HCT116 (cell line): ENCODE measurements around the gene SUMO1. TPM values are rescaled to one million over a fixed set of nuclear protein-coding genes. Genes with fewer than 3 reads are reported as not detected.

Experiments used
- ATAC-seq: fragments of 200-7000 bp; cut with Tn5 transposase; 2 replicates; pipeline ENCODE4 v1.9.1; 2020; ENCODE audit warnings: mild to moderate bottlenecking, moderate library complexity
- BruUV-seq: library from RNA; stranded (reverse); fragments of 400-500 nt; replicated peaks from 2 replicates; lab custom pipeline; 2021; lab: Mats Ljungman, UMichigan
- CTCF ChIA-PET: fragments of 300-600 bp; sonication (Branson Sonifier 250); formaldehyde crosslinking; loops from one replicate; lab custom pipeline; 2021; ENCODE audit warnings: antibody characterized with exemption; lab: Charles Lee
- POLR2A ChIA-PET: fragments of 300-600, 350-600 bp; sonication (Branson Sonifier 250); formaldehyde crosslinking; loops from one replicate; lab custom pipeline; 2021; ENCODE audit warnings: antibody characterized with exemption; lab: Charles Lee
- RAD21 ChIA-PET, 2 experiments: fragments of 300-600 bp; sonication (Branson Sonifier 250); formaldehyde crosslinking; loops; one replicate each; lab custom pipeline; 2023; ENCODE audit warnings: low total read pairs in 2 of 2; ENCODE audit not compliant: uncharacterized antibody in 2 of 2, unreplicated experiment in 2 of 2, low non-redundant PET in 1 of 2; lab: Charles Lee
- DNase-seq: peaks from one replicate; pipeline ENCODE4 v3.0.0-alpha.2; 2010; ENCODE audit warnings: low read depth, low spot score
- H2AFZ ChIP-seq: fragments of 200-600 bp; shearing (Covaris generic), sonication (generic); 2 replicates; pipeline ENCODE4 v1.6.1; 2017; ENCODE audit warnings: low read depth, mixed run types, mixed read lengths, antibody characterized with exemption, low read length; ENCODE audit not compliant: poor library complexity, severe bottlenecking
- H3K27ac ChIP-seq: 2 replicates; pipeline ENCODE4 v1.5.1; 2012; ENCODE audit warnings: low read depth, low read length
- H3K27me3 ChIP-seq: fragments of 200-600 bp; sonication (generic); 2 replicates; pipeline ENCODE4 v1.6.1; 2016; ENCODE audit warnings: mixed run types, low read length, mixed read lengths; ENCODE audit not compliant: insufficient read depth
- H3K36me3 ChIP-seq, 2 experiments: fragments of 200-500 bp in 1 of 2; fragments of 200-600 bp in 1 of 2; sonication (Bioruptor generic) in 1 of 2; sonication (generic) in 1 of 2; 2 replicates each; pipeline versions ENCODE4 v1.5.1 to v1.6.1; 2014 to 2016; ENCODE audit warnings: low read length in 2 of 2, inconsistent platforms in 1 of 2, mixed read lengths in 1 of 2, mixed run types in 1 of 2; ENCODE audit not compliant: insufficient read depth in 2 of 2, control insufficient read depth in 1 of 2
- H3K4me1 ChIP-seq, 2 experiments: fragments of 200-600 bp in 1 of 2; sonication (generic) in 1 of 2; 2 replicates each; pipeline versions ENCODE4 v1.5.1 to v1.6.1; 2012 to 2017; ENCODE audit warnings: low read length in 2 of 2, inconsistent platforms in 1 of 2, mild to moderate bottlenecking in 1 of 2, mixed read lengths in 1 of 2, mixed run types in 1 of 2, moderate library complexity in 1 of 2; ENCODE audit not compliant: insufficient read depth in 2 of 2, control insufficient read depth in 1 of 2
- H3K4me2 ChIP-seq: fragments of 200-600 bp; sonication (generic); 2 replicates; pipeline ENCODE4 v1.6.1; 2017; ENCODE audit warnings: mixed run types, low read length, mixed read lengths
- H3K4me3 ChIP-seq, 2 experiments: fragments of 200-600 bp in 1 of 2; sonication (generic) in 1 of 2; replicated peaks in 1 of 2; 2 replicates each; pipeline ENCODE4 v1.5.1; 2011 to 2016; ENCODE audit warnings: low read length in 2 of 2, control low read depth in 1 of 2, low read depth in 1 of 2, mild to moderate bottlenecking in 1 of 2, mixed read lengths in 1 of 2, mixed run types in 1 of 2
- H3K79me2 ChIP-seq: fragments of 200-600 bp; sonication (generic); 2 replicates; pipeline ENCODE4 v1.6.1; 2017; ENCODE audit warnings: mild to moderate bottlenecking, mixed run types, low read length, moderate library complexity, mixed read lengths; ENCODE audit not compliant: insufficient read depth
- H3K9ac ChIP-seq: fragments of 200-600 bp; sonication (generic); 2 replicates; pipeline ENCODE4 v1.6.1; 2016; ENCODE audit warnings: low read length, mixed read lengths
- H3K9me2 ChIP-seq: fragments of 200-600 bp; sonication (generic), shearing (Covaris generic); 2 replicates; pipeline ENCODE4 v1.6.1; 2017; ENCODE audit warnings: mixed run types, mild to moderate bottlenecking, moderate library complexity; ENCODE audit not compliant: insufficient read depth
- H3K9me3 ChIP-seq, 2 experiments: fragments of 200-500 bp in 1 of 2; fragments of 200-600 bp in 1 of 2; sonication (Bioruptor generic) in 1 of 2; sonication (generic) in 1 of 2; 2 replicates each; pipeline ENCODE4 v1.6.1; 2014 to 2017; ENCODE audit warnings: low read length in 2 of 2, mixed read lengths in 2 of 2, inconsistent platforms in 1 of 2, low read depth in 1 of 2, mild to moderate bottlenecking in 1 of 2, mixed run types in 1 of 2, moderate library complexity in 1 of 2; ENCODE audit not compliant: control insufficient read depth in 1 of 2, insufficient read depth in 1 of 2
- H4K20me1 ChIP-seq: fragments of 200-600 bp; sonication (generic), shearing (Covaris generic); 2 replicates; pipeline ENCODE4 v1.6.1; 2017; ENCODE audit warnings: mixed run types, mild to moderate bottlenecking, moderate library complexity; ENCODE audit not compliant: insufficient read depth
- CBX3 ChIP-seq: IDR thresholded peaks from 2 replicates; pipeline ENCODE4 v1.6.1; 2012; ENCODE audit warnings: low read depth
- CEBPB ChIP-seq: IDR thresholded peaks from 2 replicates; pipeline ENCODE4 v1.6.1; 2012; ENCODE audit warnings: low read depth
- ELF1 ChIP-seq: IDR thresholded peaks from 2 replicates; pipeline ENCODE4 v1.6.1; 2012; ENCODE audit warnings: low read depth, borderline replicate concordance
- EZH2 ChIP-seq: fragments of 200-600 bp; sonication (generic); IDR thresholded peaks from 2 replicates; pipeline ENCODE4 v1.6.1; 2017; ENCODE audit warnings: antibody characterized with exemption, mixed run types
- JUND ChIP-seq: IDR thresholded peaks from 2 replicates; pipeline ENCODE4 v1.6.1; 2012
- RAD21 ChIP-seq: IDR thresholded peaks from 2 replicates; pipeline ENCODE4 v1.6.1; 2012; ENCODE audit warnings: low read depth, mild to moderate bottlenecking
- REST ChIP-seq: IDR thresholded peaks from 2 replicates; pipeline ENCODE4 v1.6.1; 2012; ENCODE audit warnings: low read depth
- SIN3A ChIP-seq: IDR thresholded peaks from 2 replicates; pipeline ENCODE4 v1.6.1; 2012; ENCODE audit warnings: low read depth
- SRF ChIP-seq: IDR thresholded peaks from 2 replicates; pipeline ENCODE4 v1.6.1; 2012; ENCODE audit warnings: low read depth
- TCF7L2 ChIP-seq: IDR thresholded peaks from 2 replicates; pipeline ENCODE4 v1.7.0; 2011; ENCODE audit warnings: borderline replicate concordance, inconsistent platforms; ENCODE audit not compliant: insufficient read depth, insufficient read length; ENCODE audit errors: extremely low read depth
- YY1 ChIP-seq: IDR thresholded peaks from 2 replicates; pipeline ENCODE4 v1.6.1; 2011; ENCODE audit warnings: low read length, low read depth, moderate library complexity, mild to moderate bottlenecking; ENCODE audit not compliant: insufficient replicate concordance; ENCODE audit errors: extremely low read depth
- ZFX ChIP-seq: fragments of 450-650 bp; IDR thresholded peaks from 2 replicates; pipeline ENCODE4 v1.6.1; 2017
- ZNF274 ChIP-seq: fragments of 200-500 bp; sonication (Bioruptor generic); IDR thresholded peaks from 2 replicates; pipeline ENCODE4 v1.6.1; 2014; ENCODE audit warnings: mild to moderate bottlenecking, low read depth, low read length, inconsistent platforms
- intact Hi-C: fragments of 100-400 bp; cut with micrococcal nuclease; formaldehyde crosslinking; loops from 2 replicates; pipeline ENCODE4 v1.10.0; 2022
- total RNA-seq: library from RNA; stranded (reverse); gene quantifications from one replicate; pipeline ENCODE4 v1.2.1, GENCODE V29; 2021; ENCODE audit not compliant: unreplicated experiment
- TF ChIP-seq, protein P1 (sequence below), 3 experiments: fragments of 200-600 bp in 1 of 3; sonication (generic) in 1 of 3; IDR thresholded peaks in 2 of 3; conservative IDR thresholded peaks in 1 of 3; 2 replicates each; pipeline ENCODE4 v1.5.1; 2012 to 2017; ENCODE audit warnings: low read depth in 2 of 3, low read length in 2 of 3, antibody characterized with exemption in 1 of 3, borderline replicate concordance in 1 of 3, control low read depth in 1 of 3, mild to moderate bottlenecking in 1 of 3, mixed read lengths in 1 of 3, mixed run types in 1 of 3, moderate library complexity in 1 of 3; ENCODE audit not compliant: insufficient read depth in 1 of 3

SUMO1 gene
- total RNA-seq, 1 experiment from 2014 or later = 130 TPM

GRCh38 chr2:202196727-202197126 lies 41.7 kb downstream of the SUMO1 start:
- no TSS peak for BruUV-seq

GRCh38 chr2:202194418-202194817 lies 44.0 kb downstream of the SUMO1 start:
- TF ChIP-seq EZH2 (no peak), SRF (no peak), CEBPB (no peak), JUND (no peak), TCF7L2 (no peak), ZFX (no peak), SIN3A (no peak), YY1 (no peak), ELF1 (no peak), REST (no peak), RAD21 (no peak)
- TF ChIP-seq, protein P1, sequence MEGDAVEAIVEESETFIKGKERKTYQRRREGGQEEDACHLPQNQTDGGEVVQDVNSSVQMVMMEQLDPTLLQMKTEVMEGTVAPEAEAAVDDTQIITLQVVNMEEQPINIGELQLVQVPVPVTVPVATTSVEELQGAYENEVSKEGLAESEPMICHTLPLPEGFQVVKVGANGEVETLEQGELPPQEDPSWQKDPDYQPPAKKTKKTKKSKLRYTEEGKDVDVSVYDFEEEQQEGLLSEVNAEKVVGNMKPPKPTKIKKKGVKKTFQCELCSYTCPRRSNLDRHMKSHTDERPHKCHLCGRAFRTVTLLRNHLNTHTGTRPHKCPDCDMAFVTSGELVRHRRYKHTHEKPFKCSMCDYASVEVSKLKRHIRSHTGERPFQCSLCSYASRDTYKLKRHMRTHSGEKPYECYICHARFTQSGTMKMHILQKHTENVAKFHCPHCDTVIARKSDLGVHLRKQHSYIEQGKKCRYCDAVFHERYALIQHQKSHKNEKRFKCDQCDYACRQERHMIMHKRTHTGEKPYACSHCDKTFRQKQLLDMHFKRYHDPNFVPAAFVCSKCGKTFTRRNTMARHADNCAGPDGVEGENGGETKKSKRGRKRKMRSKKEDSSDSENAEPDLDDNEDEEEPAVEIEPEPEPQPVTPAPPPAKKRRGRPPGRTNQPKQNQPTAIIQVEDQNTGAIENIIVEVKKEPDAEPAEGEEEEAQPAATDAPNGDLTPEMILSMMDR (IDR thresholded peaks at IDR 0.05 in 2 of 3, conservative IDR thresholded peaks at IDR 0.05 in 1 of 3; ENCODE audit: borderline replicate concordance in 1 of 3, insufficient read depth in 1 of 3, low read depth in 2 of 3, low read length in 2 of 3) = no peak
- H3K9me2 ChIP-seq = no peaks in the 10 kb centered on the region
- ChIA-PET POLR2A (no interaction called here), RAD21 (no interaction called here), CTCF (no interaction called here)
- no TSS peak for BruUV-seq
- H3K4me3 ChIP-seq = no peak overlapping the region
- no peak overlapping the region for H3K4me2 ChIP-seq
- intact Hi-C loops = no loop called here
- DNase-seq (no peak), ATAC-seq (no peak)
- H3K9ac ChIP-seq = no peak overlapping the region
- H3K36me3 ChIP-seq = no peaks in the 10 kb centered on the region
- H3K9me3 ChIP-seq = no peaks in the 10 kb centered on the region
- no peaks in the 10 kb centered on the region for H4K20me1 ChIP-seq
- no peak overlapping the region for H2AFZ ChIP-seq
- H3K4me1 ChIP-seq = no peaks in the 10 kb centered on the region
- H3K79me2 ChIP-seq = no peaks in the 10 kb centered on the region
- no peaks in the 10 kb centered on the region for H3K27me3 ChIP-seq
- no peak overlapping the region for H3K27ac ChIP-seq

More at GRCh38 chr2:202196727-202197126, 41.7 kb downstream of the SUMO1 start:
- no peak overlapping the region for H3K4me2 ChIP-seq
- no peaks in the 10 kb centered on the region for H3K9me2 ChIP-seq
- no peaks in the 10 kb centered on the region for H3K9me3 ChIP-seq
- no peaks in the 10 kb centered on the region for H3K4me1 ChIP-seq
- TF ChIP-seq CBX3 (no peak), CEBPB (no peak), ZNF274 (no peak)
- TF ChIP-seq, all 23 proteins: peak for 0
- no peaks in the 10 kb centered on the region for H3K79me2 ChIP-seq
- CTCF ChIA-PET = no interaction called here
- intact Hi-C loops = no loop called here
- no peaks in the 10 kb centered on the region for H3K27me3 ChIP-seq
- H3K36me3 ChIP-seq = no peaks in the 10 kb centered on the region
- H3K27ac ChIP-seq = no peak overlapping the region
- H3K4me3 ChIP-seq = no peak overlapping the region
- H2AFZ ChIP-seq = no peak overlapping the region
- POLR2A ChIA-PET = no interaction called here
- no peak for DNase-seq
- H3K9ac ChIP-seq = no peak overlapping the region
- H4K20me1 ChIP-seq = no peaks in the 10 kb centered on the region
- RAD21 ChIA-PET = no interaction called here
- no peak for ATAC-seq
